ENCODE measurements around the gene PRSS33.

PRSS33 gene

GRCh38 chr16:2739625-2740430 is 47.5 kb downstream of the PRSS33 start:
- DNase-seq, result no peak

- no peak for DNase-seq
These were observed 48.7 kb downstream of the PRSS33 start for GRCh38 chr16:2738615-2739014.

DNA sequence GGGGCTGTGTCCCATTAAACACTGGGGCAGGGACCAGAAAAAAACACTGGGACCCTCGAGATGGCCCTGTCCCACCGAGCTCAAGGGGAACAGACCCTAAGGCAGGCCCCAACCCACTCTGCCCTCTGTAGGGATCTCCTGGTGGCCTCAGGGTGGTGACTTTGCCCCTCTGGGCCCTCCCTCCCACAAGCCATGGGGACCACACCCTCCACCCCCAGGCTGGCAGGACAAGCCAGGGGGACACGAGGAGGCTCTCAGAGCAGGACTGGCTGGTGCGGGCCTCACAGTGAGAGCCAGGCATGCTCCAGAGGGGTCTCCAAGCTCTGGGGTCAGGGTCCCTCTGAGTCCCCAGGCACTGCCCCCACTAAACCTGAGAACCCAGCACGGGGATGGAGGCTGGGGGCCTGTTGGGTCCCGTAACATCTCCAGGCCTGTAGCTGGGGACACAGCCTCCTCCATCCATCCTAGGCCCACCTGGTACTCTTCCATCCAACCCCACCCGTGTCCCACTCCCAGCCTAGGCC is 49.4 kb downstream of the PRSS33 start:
- DNase-seq, result no peak

GRCh38 chr16:2737238-2737605 is 50.1 kb downstream of the PRSS33 start:
- no peak for DNase-seq

GRCh38 chr16:2736476-2737237 is 50.7 kb downstream of the PRSS33 start:
- DNase-seq, result no peak

DNA sequence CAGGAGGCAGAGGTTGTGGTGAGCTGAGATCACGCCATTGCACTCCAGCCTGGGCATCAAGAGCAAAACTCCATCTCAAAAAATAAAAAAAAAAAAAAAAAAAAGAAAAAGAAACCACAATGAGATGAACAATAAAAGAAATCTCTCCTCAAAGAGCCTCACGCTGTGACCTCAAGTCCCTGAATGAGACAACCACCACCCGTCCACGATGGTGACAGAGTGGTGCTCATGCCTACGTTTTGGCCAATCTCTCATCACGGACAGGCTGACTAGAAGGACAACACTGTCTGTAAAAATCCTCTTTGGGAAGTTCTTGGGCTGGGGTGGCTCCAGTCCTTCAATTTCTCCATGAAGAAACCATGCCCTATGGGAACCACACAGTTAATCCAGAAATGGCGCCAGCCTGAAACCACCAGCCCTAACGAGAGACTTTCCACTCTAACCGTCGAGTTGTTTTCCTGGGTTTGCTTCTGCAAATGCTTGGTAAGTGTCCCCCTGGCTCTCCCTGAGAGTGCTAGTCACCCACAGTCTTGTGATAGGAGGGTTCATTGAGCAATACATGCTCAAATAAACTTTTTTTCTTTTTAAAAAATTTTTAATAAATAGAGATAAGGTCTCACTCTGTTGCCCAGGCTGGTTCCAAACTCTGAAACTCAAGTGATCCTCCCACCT is 52.4 kb downstream of the PRSS33 start:
- DNase-seq, result peak; percentile 44
